ENCODE results near the gene RNASE8.
A peak's percentile ranks its signal among the peaks of the same experiment; 100 is the strongest.

- TF ChIP-seq CTCF (conservative IDR thresholded peaks at IDR 0.05; ENCODE audit: low read length), result peak; percentile 91
- no peak for TF ChIP-seq EZH2phosphoT487 (IDR thresholded peaks at IDR 0.05; ENCODE audit: borderline replicate concordance, low read depth, low read length)
These were observed 49.1 kb downstream of the RNASE8 start for GRCh38 chr14:21106498-21107282.

All from OCI-LY7 (cell line).